HG03095 (cell line): ENCODE results near the gene ADCY1.

Experiments
- ATAC-seq: cut with Tn5 transposase; IDR thresholded peaks from one replicate; pipeline ENCODE4 v1.9.1; 2021; ENCODE audit warnings: moderate library complexity; ENCODE audit not compliant: unreplicated experiment

ADCY1 gene

GRCh38 chr7:45623157-45623556 is 49.0 kb downstream of the ADCY1 start:
- no peak for ATAC-seq

- no peak for ATAC-seq
Observed at GRCh38 chr7:45623740-45624391, 49.7 kb downstream of the ADCY1 start.

- ATAC-seq, result no peak
Observed at GRCh38 chr7:45624392-45624760, 50.2 kb downstream of the ADCY1 start.

- no peak for ATAC-seq
Observed at GRCh38 chr7:45625067-45625466, 50.9 kb downstream of the ADCY1 start.

GRCh38 chr7:45625714-45626440 is 51.7 kb downstream of the ADCY1 start:
- no peak for ATAC-seq

- no peak for ATAC-seq
Observed at GRCh38 chr7:45626441-45627430, 52.6 kb downstream of the ADCY1 start.

GRCh38 chr7:45627691-45628456 is 53.7 kb downstream of the ADCY1 start:
- no peak for ATAC-seq

- no peak for ATAC-seq
Observed at GRCh38 chr7:45631569-45631968, 57.4 kb downstream of the ADCY1 start.

- ATAC-seq, result no peak
Observed at GRCh38 chr7:45636733-45637132, 62.6 kb downstream of the ADCY1 start.

- ATAC-seq, result no peak
Observed at GRCh38 chr7:45638916-45639315, 64.7 kb downstream of the ADCY1 start.

GRCh38 chr7:45642044-45642443 is 67.9 kb downstream of the ADCY1 start:
- no peak for ATAC-seq

- no peak for ATAC-seq
Observed at GRCh38 chr7:45643630-45644029, 69.5 kb downstream of the ADCY1 start.

- no peak for ATAC-seq
Observed at GRCh38 chr7:45644237-45644636, 70.1 kb downstream of the ADCY1 start.

- ATAC-seq, result no peak
Observed at GRCh38 chr7:45645141-45645969, 71.2 kb downstream of the ADCY1 start.

- ATAC-seq, result no peak
Observed at GRCh38 chr7:45646207-45646821, 72.1 kb downstream of the ADCY1 start.

GRCh38 chr7:45646996-45647825 is 73.0 kb downstream of the ADCY1 start:
- ATAC-seq, result no peak

GRCh38 chr7:45647967-45648670 is 74.0 kb downstream of the ADCY1 start:
- no peak for ATAC-seq

GRCh38 chr7:45648671-45648995 is 74.5 kb downstream of the ADCY1 start:
- ATAC-seq, result no peak
